Caco-2 (cell line): ENCODE data around the gene KCNK16. TPM values are rescaled to one million over a fixed set of nuclear protein-coding genes. Genes with fewer than 3 reads are reported as not detected.

Experiments
- BruUV-seq: library from RNA; stranded (reverse); fragments of 400-500 nt; replicated peaks from 2 replicates; lab custom pipeline; 2021; lab: Mats Ljungman, UMichigan
- CTCF ChIA-PET: fragments of 300-600 bp; sonication (Branson Sonifier 250); formaldehyde crosslinking; loops from one replicate; lab custom pipeline; 2022; ENCODE audit warnings: antibody characterized with exemption; lab: Charles Lee
- POLR2A ChIA-PET: fragments of 300-600 bp; sonication (Branson Sonifier 250); formaldehyde crosslinking; loops from one replicate; lab custom pipeline; 2022; ENCODE audit warnings: antibody characterized with exemption; lab: Charles Lee
- DNase-seq, 2 experiments: peaks; one replicate each; pipeline versions ENCODE4 v3.0.0 to v3.0.0-alpha.2; 2020 to 2022
- H3K27me3 ChIP-seq: replicated peaks from 2 replicates; pipeline ENCODE4 v1.6.0; 2011; ENCODE audit warnings: low read length; ENCODE audit not compliant: control insufficient read depth, insufficient read depth
- H3K36me3 ChIP-seq: 2 replicates; pipeline ENCODE4 v1.5.1; 2011; ENCODE audit warnings: low read length; ENCODE audit not compliant: control insufficient read depth, insufficient read depth
- H3K4me1 ChIP-seq: fragments of 250-450 bp; sonication (Bioruptor Pico); 2 replicates; pipeline ENCODE4 v1.5.1; 2020; ENCODE audit warnings: mild to moderate bottlenecking
- H3K4me3 ChIP-seq: 2 replicates; pipeline ENCODE4 v1.5.1; 2011; ENCODE audit warnings: low read depth, mild to moderate bottlenecking, control low read depth, low read length
- H3K9me3 ChIP-seq: fragments of 250-450 bp; sonication (Bioruptor Pico); 2 replicates; pipeline ENCODE4 v1.5.1; 2020; ENCODE audit warnings: mild to moderate bottlenecking, moderate library complexity
- H3K27ac Mint-ChIP-seq: one replicate; pipeline ENCODE4 v1.8.0; 2022; ENCODE audit warnings: mixed read lengths; ENCODE audit not compliant: unreplicated experiment
- H3K27me3 Mint-ChIP-seq: one replicate; pipeline ENCODE4 v1.8.0; 2022; ENCODE audit warnings: mixed read lengths; ENCODE audit not compliant: insufficient read depth, unreplicated experiment
- H3K36me3 Mint-ChIP-seq: one replicate; pipeline ENCODE4 v1.8.0; 2022; ENCODE audit warnings: mild to moderate bottlenecking, mixed read lengths; ENCODE audit not compliant: insufficient read depth, unreplicated experiment
- H3K4me1 Mint-ChIP-seq: one replicate; pipeline ENCODE4 v1.8.0; 2022; ENCODE audit warnings: low read depth, mixed read lengths; ENCODE audit not compliant: unreplicated experiment
- H3K4me3 Mint-ChIP-seq: one replicate; pipeline ENCODE4 v1.8.0; 2022; ENCODE audit warnings: mild to moderate bottlenecking, moderate library complexity, mixed read lengths; ENCODE audit not compliant: unreplicated experiment
- H3K9me3 Mint-ChIP-seq: one replicate; pipeline ENCODE4 v1.8.0; 2022; ENCODE audit warnings: mixed read lengths; ENCODE audit not compliant: unreplicated experiment
- intact Hi-C: fragments of 100-400 bp; cut with micrococcal nuclease; formaldehyde crosslinking; loops from one replicate; pipeline ENCODE4 v1.10.0; 2022; ENCODE audit not compliant: unreplicated experiment
- total RNA-seq: library from RNA; stranded (reverse); gene quantifications from 2 replicates; pipeline ENCODE4 v1.2.3, GENCODE V29; 2022
- TF ChIP-seq, protein P1 (sequence below), 2 experiments: fragments of 200-600 bp in 1 of 2; IDR thresholded peaks; 1 replicate in 1 of 2; 2 replicates in 1 of 2; pipeline versions ENCODE4 v1.5.1 to v1.8.0; 2011 to 2022; ENCODE audit warnings: antibody characterized with exemption in 1 of 2, control low read depth in 1 of 2, inconsistent platforms in 1 of 2, low read depth in 1 of 2, low read length in 1 of 2, mild to moderate bottlenecking in 1 of 2, moderate library complexity in 1 of 2; ENCODE audit not compliant: insufficient read depth in 1 of 2, severe bottlenecking in 1 of 2, unreplicated experiment in 1 of 2

KCNK16 gene
- total RNA-seq, 1 experiment from 2014 or later, result not detected

DNA sequence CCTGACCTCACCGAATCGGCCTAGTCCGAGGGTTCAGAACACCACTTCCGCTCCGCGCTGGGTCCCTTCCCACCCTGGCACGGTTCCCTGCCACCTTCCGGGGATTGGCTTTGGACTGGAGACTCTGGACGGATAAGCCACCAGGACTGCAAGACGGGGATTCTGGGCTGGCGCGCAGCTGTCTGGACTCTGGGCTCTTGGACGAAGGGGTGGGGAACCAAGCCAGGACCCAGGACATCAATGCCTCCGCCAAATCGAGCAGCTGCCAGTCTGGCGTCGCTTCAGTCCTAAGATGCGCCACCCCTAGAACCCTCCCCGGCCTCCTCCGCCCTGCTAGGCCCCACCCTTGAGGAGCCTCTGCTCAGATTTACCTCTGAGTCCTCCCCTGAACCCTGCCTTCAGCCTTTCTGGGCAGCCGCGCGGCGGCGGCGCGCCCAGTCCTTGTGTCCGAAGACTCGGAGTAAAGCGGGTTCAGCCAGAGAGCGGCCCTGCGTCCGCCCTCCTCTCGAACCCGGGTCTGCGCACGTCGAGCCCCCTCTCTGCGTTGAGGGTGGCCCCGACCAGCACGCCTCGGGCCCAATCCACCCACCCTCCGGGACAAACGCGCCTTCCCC, 9.5 kb downstream of the KCNK16 start:
- H3K27me3 Mint-ChIP-seq, result peaks cover 15% of the 10 kb centered on the region
- H3K27ac Mint-ChIP-seq, result no peak overlapping the region
- H3K4me3 Mint-ChIP-seq, result peak overlapping the region; percentile 63
- H3K4me1 ChIP-seq, result no peaks in the 10 kb centered on the region
- POLR2A ChIA-PET, result no interaction called here
- H3K36me3 Mint-ChIP-seq, result peaks cover 8% of the 10 kb centered on the region
- H3K9me3 Mint-ChIP-seq, result no peaks in the 10 kb centered on the region
- H3K4me1 Mint-ChIP-seq, result no peaks in the 10 kb centered on the region
- H3K9me3 ChIP-seq, result no peaks in the 10 kb centered on the region
- intact Hi-C loops, result no loop called here
- H3K36me3 ChIP-seq, result no peaks in the 10 kb centered on the region
- H3K27me3 ChIP-seq, result peaks cover 7% of the 10 kb centered on the region
- no peak overlapping the region; the same call in 1 of the 2 replicates for H3K4me3 ChIP-seq
- TF ChIP-seq, protein P1, sequence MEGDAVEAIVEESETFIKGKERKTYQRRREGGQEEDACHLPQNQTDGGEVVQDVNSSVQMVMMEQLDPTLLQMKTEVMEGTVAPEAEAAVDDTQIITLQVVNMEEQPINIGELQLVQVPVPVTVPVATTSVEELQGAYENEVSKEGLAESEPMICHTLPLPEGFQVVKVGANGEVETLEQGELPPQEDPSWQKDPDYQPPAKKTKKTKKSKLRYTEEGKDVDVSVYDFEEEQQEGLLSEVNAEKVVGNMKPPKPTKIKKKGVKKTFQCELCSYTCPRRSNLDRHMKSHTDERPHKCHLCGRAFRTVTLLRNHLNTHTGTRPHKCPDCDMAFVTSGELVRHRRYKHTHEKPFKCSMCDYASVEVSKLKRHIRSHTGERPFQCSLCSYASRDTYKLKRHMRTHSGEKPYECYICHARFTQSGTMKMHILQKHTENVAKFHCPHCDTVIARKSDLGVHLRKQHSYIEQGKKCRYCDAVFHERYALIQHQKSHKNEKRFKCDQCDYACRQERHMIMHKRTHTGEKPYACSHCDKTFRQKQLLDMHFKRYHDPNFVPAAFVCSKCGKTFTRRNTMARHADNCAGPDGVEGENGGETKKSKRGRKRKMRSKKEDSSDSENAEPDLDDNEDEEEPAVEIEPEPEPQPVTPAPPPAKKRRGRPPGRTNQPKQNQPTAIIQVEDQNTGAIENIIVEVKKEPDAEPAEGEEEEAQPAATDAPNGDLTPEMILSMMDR (IDR thresholded peaks at IDR 0.05; ENCODE audit: insufficient read depth in 1 of 2, low read depth in 1 of 2, low read length in 1 of 2, severe bottlenecking in 1 of 2, unreplicated experiment in 1 of 2), result no peak
- no peak for DNase-seq
- CTCF ChIA-PET, result interaction anchor here (1.1 kb wide), 1 partner anchor 22 kb away, joined by 3 read pairs; no protein-coding TSS in a partner anchor
- no TSS peak for BruUV-seq

DNA sequence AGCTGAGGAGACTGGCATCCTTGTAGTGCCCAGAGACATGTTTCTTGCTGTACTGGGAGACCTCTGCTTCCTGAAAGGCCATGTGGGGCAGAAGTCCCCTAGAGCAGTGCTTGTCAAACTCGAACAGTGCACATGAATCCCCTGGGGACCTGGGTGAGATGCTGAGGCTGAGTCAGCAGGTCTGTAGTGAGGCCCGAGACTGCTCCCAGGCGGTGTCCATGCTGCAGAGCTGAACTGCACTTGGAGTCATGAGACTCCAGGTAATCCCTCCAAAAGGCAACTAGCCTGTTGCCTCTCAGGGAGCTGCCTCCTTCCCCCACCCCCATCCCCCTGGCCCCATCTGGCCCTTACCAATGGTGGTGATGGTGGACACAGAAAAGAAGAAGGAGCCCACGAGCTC, 12.0 kb downstream of the KCNK16 start:
- H3K36me3 ChIP-seq, result no peaks in the 10 kb centered on the region
- intact Hi-C loops, result loop anchor here (1.0 to 2.0 kb wide), 3 partner anchors 314 to 438 kb away; no protein-coding TSS in a partner anchor
- Mint-ChIP-seq H3K9me3 (no peaks in the 10 kb centered on the region), H3K27ac (no peak overlapping the region), H3K4me3 (no peak overlapping the region), H3K4me1 (no peaks in the 10 kb centered on the region), H3K27me3 (peaks cover 13% of the 10 kb centered on the region), H3K36me3 (peaks cover 8% of the 10 kb centered on the region)
- H3K27me3 ChIP-seq, result peaks cover 7% of the 10 kb centered on the region
- ChIA-PET POLR2A (no interaction called here), CTCF (interaction anchor here (0.7 to 1.8 kb wide), 5 partner anchors 37 to 313 kb away, joined by 3 to 7 read pairs (median 5); no protein-coding TSS in a partner anchor)
- H3K9me3 ChIP-seq, result no peaks in the 10 kb centered on the region
- no peak overlapping the region for H3K4me3 ChIP-seq
- DNase-seq, result no peak
- TF ChIP-seq, protein P1 (IDR thresholded peaks at IDR 0.05; ENCODE audit: insufficient read depth in 1 of 2, low read depth in 1 of 2, low read length in 1 of 2, severe bottlenecking in 1 of 2, unreplicated experiment in 1 of 2), result no peak
- H3K4me1 ChIP-seq, result no peaks in the 10 kb centered on the region
- no TSS peak for BruUV-seq

DNA sequence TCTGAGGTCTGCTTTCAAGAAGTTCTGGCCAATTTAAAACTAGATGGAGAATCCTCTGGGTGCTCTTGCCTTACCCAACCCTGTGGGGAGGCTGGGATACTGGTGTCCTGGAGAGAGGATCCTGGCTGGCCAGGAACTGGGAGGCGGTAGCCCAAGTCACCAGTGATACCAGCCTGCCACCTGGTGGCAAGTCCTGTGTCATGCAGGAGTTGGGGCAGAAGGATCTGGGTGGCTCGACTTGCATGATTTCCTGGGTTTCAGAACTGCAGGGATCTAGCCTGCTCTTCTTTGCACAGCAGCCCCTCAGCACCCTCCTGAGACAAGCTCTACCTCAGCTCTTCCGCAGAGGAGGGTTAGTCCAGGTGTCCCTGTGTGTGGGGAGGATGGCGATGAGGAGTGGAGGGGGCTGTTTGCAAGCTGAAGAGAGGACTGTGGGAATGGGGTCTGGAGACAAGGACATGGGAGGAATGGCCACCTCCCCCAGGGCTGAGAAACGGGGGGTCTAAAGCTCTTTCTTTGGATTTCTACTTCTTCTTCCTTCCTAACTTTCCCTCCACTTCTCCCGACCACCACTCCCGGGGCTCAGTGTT, 12.5 kb downstream of the KCNK16 start:
- BruUV-seq, result no TSS peak
- peaks cover 7% of the 10 kb centered on the region for H3K27me3 ChIP-seq
- peaks cover 12% of the 10 kb centered on the region for H3K27me3 Mint-ChIP-seq

More for the DNA sequence above, 12.5 kb downstream of the KCNK16 start:
- H3K36me3 Mint-ChIP-seq, result peaks cover 8% of the 10 kb centered on the region
- TF ChIP-seq, protein P1 (IDR thresholded peaks at IDR 0.05; ENCODE audit: insufficient read depth in 1 of 2, low read depth in 1 of 2, low read length in 1 of 2, severe bottlenecking in 1 of 2, unreplicated experiment in 1 of 2), result peak; percentile 92
- H3K4me3 ChIP-seq, result no peak overlapping the region
- no peak overlapping the region for H3K4me3 Mint-ChIP-seq
- ChIA-PET CTCF (interaction anchor here (0.7 to 1.8 kb wide), 5 partner anchors 37 to 313 kb away, joined by 3 to 7 read pairs (median 5); no protein-coding TSS in a partner anchor), POLR2A (no interaction called here)
- no peak overlapping the region for H3K27ac Mint-ChIP-seq
- H3K9me3 Mint-ChIP-seq, result no peaks in the 10 kb centered on the region
- intact Hi-C loops, result loop anchor here (1.0 to 2.0 kb wide), 3 partner anchors 313 to 438 kb away; no protein-coding TSS in a partner anchor
- H3K4me1 ChIP-seq, result no peaks in the 10 kb centered on the region
- H3K9me3 ChIP-seq, result no peaks in the 10 kb centered on the region
- no peaks in the 10 kb centered on the region for H3K36me3 ChIP-seq
- DNase-seq, result peak; percentile 74 to 85
- no peaks in the 10 kb centered on the region for H3K4me1 Mint-ChIP-seq
